Prostate gland (tissue), 2 donors: Measurements from ENCODE around the gene EXOSC5.

Experiments
- CTCF ChIP-seq, 4 experiments: fragments of 200-600 bp in 2 of 4; fragments of 450-650 bp in 2 of 4; sonication (generic) in 2 of 4; IDR thresholded peaks; 1 replicate in 3 of 4; 2 replicates in 1 of 4; pipeline ENCODE4 v1.5.1; 2016 to 2019; ENCODE audit warnings: antibody characterized with exemption in 4 of 4, mild to moderate bottlenecking in 2 of 4, moderate library complexity in 2 of 4
- POLR2A ChIP-seq: fragments of 450-650 bp; IDR thresholded peaks from one replicate; pipeline ENCODE4 v1.6.1; 2016; ENCODE audit warnings: antibody characterized with exemption, mild to moderate bottlenecking
- POLR2AphosphoS5 ChIP-seq: sonication (generic); formaldehyde crosslinking; IDR thresholded peaks from one replicate; pipeline ENCODE4 v1.6.1; 2017; ENCODE audit warnings: antibody characterized with exemption

- TF ChIP-seq CTCF (IDR thresholded peaks at IDR 0.05): no peak
- no peak for TF ChIP-seq POLR2A
- no peak for TF ChIP-seq POLR2AphosphoS5
Measured at GRCh38 chr19:41430922-41431321, 33.8 kb upstream of the EXOSC5 start.
